ENCODE results near the gene TBC1D20. TPM values are rescaled to one million over a fixed set of nuclear protein-coding genes. Genes with fewer than 3 reads are reported as not detected.

Gene TBC1D20
- total RNA-seq, 3 donors from 2014 or later (not counting 1 experiment from before 2014, with no cell fraction given) = 32.5 to 47.6 (median 44.2) TPM

DNA sequence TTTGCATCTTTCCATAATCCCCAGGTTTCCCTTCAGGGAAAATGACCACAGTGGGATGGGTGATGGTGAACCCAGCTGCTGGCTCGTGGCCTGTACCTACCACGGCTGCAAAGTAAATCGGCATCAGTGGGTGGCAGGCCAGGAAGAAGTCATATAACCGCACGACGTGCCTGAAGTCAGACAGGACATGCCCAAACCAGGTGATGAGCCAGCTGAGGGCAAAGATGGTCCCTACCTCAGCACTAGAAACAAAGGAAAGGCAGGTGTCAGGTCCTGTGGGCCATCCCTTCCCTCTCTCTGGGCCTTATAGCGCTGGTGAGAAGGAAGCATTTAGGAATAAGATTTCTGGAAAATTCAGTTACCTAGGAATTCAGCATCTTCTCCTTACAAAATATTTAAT, 22.2 kb downstream of the TBC1D20 start:
- peaks cover 50% of the 10 kb centered on the region for H3K36me3 ChIP-seq (ENCODE audit: control insufficient read depth, insufficient read depth, low read length)
- intact Hi-C loops (cut with micrococcal nuclease) = no loop called here
- peaks cover 46% of the 10 kb centered on the region for H3K4me1 ChIP-seq (ENCODE audit: control insufficient read depth, insufficient read depth, low read length)
- H3K4me3 ChIP-seq (ENCODE audit: low read length) = no peak overlapping the region
- H3K9me3 ChIP-seq (ENCODE audit: control insufficient read depth, insufficient read depth, low read length) = no peaks in the 10 kb centered on the region
- peaks cover 37 to 46% of the 10 kb centered on the region in 2 donors for H3K4me1 Mint-ChIP-seq
- peaks cover 6% of the 10 kb centered on the region for H3K36me3 Mint-ChIP-seq
- TF ChIP-seq, protein P1, sequence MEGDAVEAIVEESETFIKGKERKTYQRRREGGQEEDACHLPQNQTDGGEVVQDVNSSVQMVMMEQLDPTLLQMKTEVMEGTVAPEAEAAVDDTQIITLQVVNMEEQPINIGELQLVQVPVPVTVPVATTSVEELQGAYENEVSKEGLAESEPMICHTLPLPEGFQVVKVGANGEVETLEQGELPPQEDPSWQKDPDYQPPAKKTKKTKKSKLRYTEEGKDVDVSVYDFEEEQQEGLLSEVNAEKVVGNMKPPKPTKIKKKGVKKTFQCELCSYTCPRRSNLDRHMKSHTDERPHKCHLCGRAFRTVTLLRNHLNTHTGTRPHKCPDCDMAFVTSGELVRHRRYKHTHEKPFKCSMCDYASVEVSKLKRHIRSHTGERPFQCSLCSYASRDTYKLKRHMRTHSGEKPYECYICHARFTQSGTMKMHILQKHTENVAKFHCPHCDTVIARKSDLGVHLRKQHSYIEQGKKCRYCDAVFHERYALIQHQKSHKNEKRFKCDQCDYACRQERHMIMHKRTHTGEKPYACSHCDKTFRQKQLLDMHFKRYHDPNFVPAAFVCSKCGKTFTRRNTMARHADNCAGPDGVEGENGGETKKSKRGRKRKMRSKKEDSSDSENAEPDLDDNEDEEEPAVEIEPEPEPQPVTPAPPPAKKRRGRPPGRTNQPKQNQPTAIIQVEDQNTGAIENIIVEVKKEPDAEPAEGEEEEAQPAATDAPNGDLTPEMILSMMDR (IDR thresholded peaks at IDR 0.05) = no peak
- H3K27ac ChIP-seq (ENCODE audit: low read length) = no peak overlapping the region
- no peaks in the 10 kb centered on the region for H3K27me3 Mint-ChIP-seq (ENCODE audit: low read depth in 2 of 2)
- H3K27me3 ChIP-seq (ENCODE audit: control insufficient read depth, insufficient read depth, low read length) = no peaks in the 10 kb centered on the region
- peak overlapping the region; percentile 86 to 87 for H3K27ac Mint-ChIP-seq
- H3K9me3 Mint-ChIP-seq = no peaks in the 10 kb centered on the region
- WGBS (ENCODE audit: insufficient coverage) = 94% methylated on average over 6 of the region's 7 CpGs
- H3K4me3 Mint-ChIP-seq = peak overlapping the region; percentile 51
- no peak for DNase-seq
- no peak for ATAC-seq

DNA sequence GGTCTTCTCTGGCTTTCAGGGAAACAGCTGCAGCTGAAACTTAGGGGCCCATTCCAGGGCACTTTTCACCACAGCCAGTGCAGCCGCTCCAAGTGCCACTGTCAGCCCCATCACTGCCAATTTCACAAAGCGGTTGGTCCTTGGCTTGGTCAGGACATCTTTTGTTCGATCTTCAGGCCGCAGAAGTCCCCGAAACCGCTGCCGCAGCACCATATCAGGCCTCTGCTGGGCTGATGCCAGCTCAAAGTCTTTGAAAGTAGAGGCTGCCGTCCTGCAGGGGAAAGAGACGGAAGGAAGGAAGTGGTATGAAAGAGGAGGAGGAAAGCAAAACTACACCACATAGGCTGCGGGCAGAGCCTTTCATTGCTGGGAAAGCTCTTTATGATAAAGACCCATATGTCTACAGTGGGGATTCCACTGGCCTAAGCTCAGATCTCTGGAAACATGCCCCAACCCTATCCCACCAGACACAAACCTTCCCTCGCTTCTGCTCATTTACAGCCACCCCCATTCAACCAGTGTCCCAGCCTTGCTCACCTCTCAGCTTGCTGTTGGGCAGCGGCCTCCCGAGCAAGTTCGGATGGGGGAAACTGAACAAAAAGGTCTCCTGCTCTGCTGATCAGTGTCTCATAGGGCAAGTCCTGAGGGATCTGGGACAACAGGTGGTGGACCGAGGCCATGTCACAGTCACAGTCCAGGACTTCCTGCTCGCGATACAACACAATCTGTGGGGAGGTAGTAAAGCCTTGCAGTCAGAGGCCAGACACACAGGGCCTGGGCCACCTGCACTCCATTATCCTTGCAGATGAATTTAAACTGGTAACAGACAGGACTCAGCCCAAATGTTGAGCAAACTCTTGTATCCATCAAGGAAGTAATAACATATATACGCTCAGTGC, 23.5 kb downstream of the TBC1D20 start:
- Histone ChIP-seq H3K4me1 (ENCODE audit: control insufficient read depth, insufficient read depth, low read length) (peaks cover 59% of the 10 kb centered on the region), H3K27ac (ENCODE audit: low read length) (peak overlapping the region; percentile 58), H3K27me3 (ENCODE audit: control insufficient read depth, insufficient read depth, low read length) (no peaks in the 10 kb centered on the region), H3K36me3 (ENCODE audit: control insufficient read depth, insufficient read depth, low read length) (peaks cover 49% of the 10 kb centered on the region), H3K9me3 (ENCODE audit: control insufficient read depth, insufficient read depth, low read length) (no peaks in the 10 kb centered on the region), H3K4me3 (ENCODE audit: low read length) (peak overlapping the region; percentile 31)
- Mint-ChIP-seq H3K27me3 (ENCODE audit: low read depth in 2 of 2) (no peaks in the 10 kb centered on the region), H3K9me3 (no peaks in the 10 kb centered on the region), H3K36me3 (peaks cover 6% of the 10 kb centered on the region), H3K27ac (peak overlapping the region; percentile 86 to 87), H3K4me1 (peaks cover 39 to 52% of the 10 kb centered on the region in 2 donors), H3K4me3 (peak overlapping the region; percentile 86)
- peak; percentile 68 to 82 (median 79) for ATAC-seq
- peak; percentile 43 to 83 for DNase-seq
- TF ChIP-seq, protein P1 (IDR thresholded peaks at IDR 0.05) = no peak
- intact Hi-C loops (cut with micrococcal nuclease) = no loop called here
- WGBS (ENCODE audit: insufficient coverage) = 17% methylated on average over 18 of the region's 18 CpGs

DNA sequence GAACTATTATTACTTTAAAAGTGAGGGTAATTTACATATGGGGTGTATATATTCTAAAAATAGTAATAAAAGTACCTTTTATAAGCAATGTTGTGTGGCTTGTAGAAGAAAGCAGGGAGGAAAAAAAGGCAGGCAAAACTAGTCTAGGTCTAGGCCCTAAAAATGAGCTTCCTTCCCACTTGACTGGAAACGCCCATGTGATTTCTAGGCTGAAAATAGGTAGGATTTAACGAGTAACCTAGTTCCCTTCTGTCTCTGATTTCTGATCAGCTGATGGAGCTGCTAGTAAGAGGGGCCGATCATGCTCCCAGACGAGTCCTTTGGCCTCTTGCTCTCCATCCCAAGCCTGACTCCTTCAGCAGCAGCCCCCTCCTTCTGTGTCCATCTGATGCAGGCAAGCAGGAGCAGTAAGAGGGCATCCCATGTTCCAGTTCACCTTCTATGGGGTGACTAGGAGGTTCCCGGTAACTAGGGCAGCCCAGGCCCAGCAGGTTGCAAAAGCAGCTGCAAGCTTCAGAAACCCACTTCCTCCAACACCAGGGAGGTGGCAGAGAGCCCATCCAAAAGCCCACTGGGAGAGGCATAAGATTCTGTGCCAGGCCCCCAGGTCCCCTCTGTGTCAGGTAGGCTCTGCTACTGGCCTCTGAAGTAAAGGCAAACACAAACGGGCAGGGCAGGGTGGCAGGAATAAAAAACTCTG, 24.4 kb downstream of the TBC1D20 start:
- H3K36me3 ChIP-seq (ENCODE audit: control insufficient read depth, insufficient read depth, low read length) = peaks cover 45% of the 10 kb centered on the region
- Mint-ChIP-seq H3K36me3 (no peaks in the 10 kb centered on the region), H3K4me1 (peaks cover 48 to 61% of the 10 kb centered on the region in 2 donors), H3K9me3 (no peaks in the 10 kb centered on the region), H3K27ac (peak overlapping the region; percentile 86 to 87), H3K27me3 (ENCODE audit: low read depth in 2 of 2) (no peaks in the 10 kb centered on the region), H3K4me3 (peak overlapping the region; percentile 86)
- intact Hi-C loops (cut with micrococcal nuclease) = no loop called here
- DNase-seq (peak in 1 of 2 donors; percentile 35), ATAC-seq (peak; percentile 5 to 38 (median 10))
- no peaks in the 10 kb centered on the region for H3K9me3 ChIP-seq (ENCODE audit: control insufficient read depth, insufficient read depth, low read length)
- H3K27ac ChIP-seq (ENCODE audit: low read length) = peak overlapping the region; percentile 58
- H3K4me1 ChIP-seq (ENCODE audit: control insufficient read depth, insufficient read depth, low read length) = peaks cover 68% of the 10 kb centered on the region
- TF ChIP-seq, protein P1 (IDR thresholded peaks at IDR 0.05) = no peak
- H3K27me3 ChIP-seq (ENCODE audit: control insufficient read depth, insufficient read depth, low read length) = no peaks in the 10 kb centered on the region
- peak overlapping the region; percentile 31 for H3K4me3 ChIP-seq (ENCODE audit: low read length)
- 34% methylated on average over 6 of the region's 6 CpGs for WGBS (ENCODE audit: insufficient coverage)

Measured in natural killer cell (primary cell).